SK-N-SH (cell line): Measurements from ENCODE around the gene MMGT1. TPM values are rescaled to one million over a fixed set of nuclear protein-coding genes. Genes with fewer than 3 reads are reported as not detected.

Experiments used
- CTCF ChIA-PET: fragments of 300-600, 350-600 bp; formaldehyde crosslinking; extraction: SDS; loops from one replicate; lab custom pipeline; 2021; lab: Yijun Ruan, JAX
- POLR2A ChIA-PET: fragments of 350-600 bp; sonication (Branson Sonifier 250); formaldehyde crosslinking; extraction: SDS; loops from one replicate; lab custom pipeline; 2020; ENCODE audit warnings: antibody characterized with exemption, inconsistent platforms; lab: Yijun Ruan, JAX
- DNase-seq: peaks from one replicate; pipeline ENCODE4 v3.0.0; 2012
- H2AFZ ChIP-seq: fragments of 200-600 bp; sonication (generic); 2 replicates; pipeline ENCODE4 v1.8.1; 2016; ENCODE audit warnings: antibody characterized with exemption, mild to moderate bottlenecking, low read depth
- H3F3A ChIP-seq: fragments of 200-600 bp; sonication (generic); replicated peaks from 2 replicates; pipeline ENCODE3; 2016; ENCODE audit warnings: antibody characterized with exemption, mild to moderate bottlenecking; ENCODE audit not compliant: insufficient read depth
- H3K27ac ChIP-seq, 2 experiments: fragments of 200-500 bp in 1 of 2; fragments of 200-600 bp in 1 of 2; sonication (Bioruptor generic) in 1 of 2; sonication (generic), shearing (Covaris generic) in 1 of 2; 2 replicates each; pipeline versions ENCODE4 v1.5.1 to v1.6.1; 2014 to 2016; ENCODE audit warnings: low read depth in 2 of 2, inconsistent platforms in 1 of 2, low read length in 1 of 2, mild to moderate bottlenecking in 1 of 2, mixed read lengths in 1 of 2
- H3K27me3 ChIP-seq: fragments of 200-600 bp; sonication (generic), shearing (Covaris generic); 2 replicates; pipeline ENCODE4 v1.6.1; 2016; ENCODE audit warnings: mixed run types; ENCODE audit not compliant: insufficient read depth
- H3K36me3 ChIP-seq, 2 experiments: fragments of 200-500 bp in 1 of 2; fragments of 200-600 bp in 1 of 2; sonication (Bioruptor generic) in 1 of 2; sonication (generic) in 1 of 2; replicated peaks in 1 of 2; 2 replicates each; pipeline versions ENCODE3 to v1.5.1; 2014 to 2016; ENCODE audit warnings: low read length in 1 of 2, mild to moderate bottlenecking in 1 of 2; ENCODE audit not compliant: insufficient read depth in 2 of 2, control insufficient read depth in 1 of 2
- H3K4me1 ChIP-seq, 2 experiments: fragments of 200-500 bp in 1 of 2; fragments of 200-600 bp in 1 of 2; sonication (Bioruptor generic) in 1 of 2; sonication (generic), shearing (Covaris generic) in 1 of 2; 2 replicates each; pipeline versions ENCODE4 v1.5.1 to v1.6.1; 2014 to 2016; ENCODE audit warnings: low read depth in 1 of 2, low read length in 1 of 2, mixed run types in 1 of 2; ENCODE audit not compliant: insufficient read depth in 2 of 2, control insufficient read depth in 1 of 2
- H3K4me2 ChIP-seq: fragments of 200-600 bp; sonication (generic), shearing (Covaris generic); 2 replicates; pipeline ENCODE4 v1.6.1; 2017; ENCODE audit warnings: mixed run types
- H3K4me3 ChIP-seq, 2 experiments: fragments of 200-500 bp in 1 of 2; fragments of 200-600 bp in 1 of 2; sonication (Bioruptor generic) in 1 of 2; sonication (generic), shearing (Covaris generic) in 1 of 2; 2 replicates each; pipeline versions ENCODE4 v1.5.1 to v1.8.1; 2014 to 2016; ENCODE audit warnings: low read depth in 2 of 2, inconsistent platforms in 1 of 2, low read length in 1 of 2, mild to moderate bottlenecking in 1 of 2, mixed read lengths in 1 of 2, moderate library complexity in 1 of 2
- H3K79me2 ChIP-seq: fragments of 200-600 bp; sonication (generic); 2 replicates; pipeline ENCODE4 v1.8.1; 2017; ENCODE audit warnings: mild to moderate bottlenecking; ENCODE audit not compliant: insufficient read depth
- H3K9ac ChIP-seq: fragments of 200-600 bp; sonication (generic); 2 replicates; pipeline ENCODE4 v1.6.1; 2017; ENCODE audit warnings: mixed run types
- H3K9me2 ChIP-seq: fragments of 200-600 bp; sonication (generic); 2 replicates; pipeline ENCODE4 v1.6.1; 2017; ENCODE audit warnings: mixed run types
- H3K9me3 ChIP-seq: fragments of 200-600 bp; sonication (generic); 2 replicates; pipeline ENCODE4 v1.6.1; 2017; ENCODE audit warnings: mixed run types, mild to moderate bottlenecking, moderate library complexity
- H4K20me1 ChIP-seq: fragments of 200-600 bp; sonication (generic); 2 replicates; pipeline ENCODE4 v1.6.1; 2017; ENCODE audit warnings: mild to moderate bottlenecking, mixed run types; ENCODE audit not compliant: insufficient read depth
- CHD2 ChIP-seq: fragments of 150-350 bp; IDR thresholded peaks from 2 replicates; pipeline ENCODE4 v1.6.1; 2018; ENCODE audit warnings: low read length; ENCODE audit not compliant: partially characterized antibody
- EZH2phosphoT487 ChIP-seq: fragments of 200-600 bp; sonication (generic); IDR thresholded peaks from 2 replicates; pipeline ENCODE4 v1.6.1; 2017; ENCODE audit warnings: low read depth, mixed run types, mild to moderate bottlenecking, antibody characterized with exemption, moderate library complexity, borderline replicate concordance
- FOXJ3 ChIP-seq: sonication (generic); formaldehyde crosslinking; IDR thresholded peaks from 2 replicates; pipeline ENCODE4 v1.5.1; 2020; ENCODE audit warnings: mild to moderate bottlenecking, missing genetic modification reagents
- FOXM1 ChIP-seq: IDR thresholded peaks from 2 replicates; pipeline ENCODE4 v1.4.0; 2012; ENCODE audit warnings: low read depth, mild to moderate bottlenecking
- GABPA ChIP-seq: IDR thresholded peaks from 2 replicates; pipeline ENCODE4 v1.4.0; 2012; ENCODE audit warnings: low read depth, mild to moderate bottlenecking
- GATA2 ChIP-seq: sonication (generic); formaldehyde crosslinking; IDR thresholded peaks from 2 replicates; pipeline ENCODE4 v1.5.0; 2020; ENCODE audit warnings: mild to moderate bottlenecking, missing genetic modification reagents
- JUND ChIP-seq: IDR thresholded peaks from 2 replicates; pipeline ENCODE4 v1.4.0; 2012
- MAX ChIP-seq: IDR thresholded peaks from 2 replicates; pipeline ENCODE4 v1.4.0; 2012; ENCODE audit warnings: low read depth
- MXI1 ChIP-seq: IDR thresholded peaks from 2 replicates; pipeline ENCODE4 v1.6.1; 2012; ENCODE audit warnings: mild to moderate bottlenecking, low read depth, low read length, improper control_type of control experiment
- NFIC ChIP-seq: IDR thresholded peaks from 2 replicates; pipeline ENCODE4 v1.4.0; 2012; ENCODE audit warnings: borderline replicate concordance
- NRF1 ChIP-seq: IDR thresholded peaks from 2 replicates; pipeline ENCODE4 v1.6.1; 2012; ENCODE audit warnings: low read depth, mild to moderate bottlenecking, low read length
- PBX3 ChIP-seq: IDR thresholded peaks from 2 replicates; pipeline ENCODE4; 2012
- POLR2AphosphoS5 ChIP-seq: IDR thresholded peaks from 2 replicates; pipeline ENCODE4 v1.6.1; 2012; ENCODE audit warnings: low read depth, low read length
- RCOR1 ChIP-seq: fragments of 150-350 bp; IDR thresholded peaks from 2 replicates; pipeline ENCODE4 v1.6.1; 2017; ENCODE audit warnings: antibody characterized with exemption, low read length
- RXRA ChIP-seq: IDR thresholded peaks from 2 replicates; pipeline ENCODE4 v1.4.0; 2012; ENCODE audit warnings: low read depth, mild to moderate bottlenecking, borderline replicate concordance
- SMC3 ChIP-seq: IDR thresholded peaks from 2 replicates; pipeline ENCODE4 v1.6.1; 2012; ENCODE audit warnings: low read depth, low read length, improper control_type of control experiment
- USF2 ChIP-seq: fragments of 150-350 bp; IDR thresholded peaks from 2 replicates; pipeline ENCODE4 v1.6.1; 2017; ENCODE audit warnings: antibody characterized with exemption, low read length, low read depth, borderline replicate concordance
- YY1 ChIP-seq: IDR thresholded peaks from 2 replicates; pipeline ENCODE4 v1.4.0; 2012; ENCODE audit warnings: low read depth, mild to moderate bottlenecking
- WGBS: methylation state at CpG from one replicate; pipeline ENCODE4 v1.1.6; 2017; ENCODE audit warnings: low lambda C conversion rate; 5-methylcytosine and 5-hydroxymethylcytosine counted together
- polyA plus RNA-seq, 3 experiments: library from polyadenylated mRNA; depleted of rRNA; stranded (reverse); fragments of >200 nt; gene quantifications; 2 replicates each; pipeline ENCODE4 v1.2.3, GENCODE V29; 2012
- TF ChIP-seq, protein P1 (sequence below): fragments of 150-350 bp; IDR thresholded peaks from 2 replicates; pipeline ENCODE4 v1.6.1; 2016; ENCODE audit warnings: mild to moderate bottlenecking, low read depth, low read length
- TF ChIP-seq, protein P2 (sequence below): IDR thresholded peaks from 2 replicates; pipeline ENCODE4 v1.4.0; 2012; ENCODE audit warnings: low read depth, borderline replicate concordance

MMGT1 gene
- polyA plus RNA-seq, 1 of the 3 experiments (the other 2 are of a cell fraction), result 7.3 TPM

DNA sequence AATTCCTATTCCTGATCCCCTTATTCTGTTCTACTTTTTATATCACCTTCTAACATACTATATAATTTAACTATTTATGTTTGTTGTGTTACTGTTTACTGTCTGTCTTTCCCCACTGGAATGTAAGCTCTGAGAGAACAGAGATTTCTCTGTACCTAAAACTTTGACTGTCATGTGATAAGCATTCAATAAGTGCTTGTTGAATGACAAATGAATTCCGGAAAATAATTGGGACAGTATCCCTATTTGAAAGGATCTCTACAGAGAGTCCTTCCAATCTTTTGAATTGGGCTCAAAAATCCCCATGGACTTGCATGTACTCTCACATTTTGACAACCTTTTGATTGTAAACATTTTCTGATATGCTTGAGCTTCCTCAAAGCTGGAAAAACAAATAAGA, 1.6 kb upstream of the MMGT1 start:
- Histone ChIP-seq H3K9ac (no peak overlapping the region), H3K27me3 (peaks cover 2% of the 10 kb centered on the region; the same call in 1 of the 2 replicates), H3K4me3 (no peak overlapping the region), H3F3A (no peaks in the 10 kb centered on the region), H2AFZ (no peak overlapping the region), H3K36me3 (no peaks in the 10 kb centered on the region), H3K9me3 (no peaks in the 10 kb centered on the region), H3K4me2 (no peak overlapping the region), H3K9me2 (no peaks in the 10 kb centered on the region), H3K79me2 (peaks cover 31% of the 10 kb centered on the region), H3K4me1 (peaks cover 0 to 2% of the 10 kb centered on the region in 2 experiments; a peak in 1 of 4 replicates), H4K20me1 (no peaks in the 10 kb centered on the region), H3K27ac (no peak overlapping the region)
- ChIA-PET CTCF (interaction anchor here (1.7 kb wide), 1 partner anchor 44 kb away, joined by 4 read pairs; no protein-coding TSS in a partner anchor), POLR2A (no interaction called here)
- DNase-seq, result no peak
- WGBS, result 50% methylated on average over 1 of the region's 1 CpG
- TF ChIP-seq CHD2 (no peak), RCOR1 (no peak), YY1 (no peak)

- CTCF ChIA-PET, result interaction anchor here (1.7 kb wide), 1 partner anchor 42 kb away, joined by 4 read pairs; no protein-coding TSS in a partner anchor
Observed at GRCh38 chrX:135974279-135974856, 580 bp upstream of the MMGT1 start.

More at GRCh38 chrX:135974279-135974856, 580 bp upstream of the MMGT1 start:
- 12% methylated on average over 29 of the region's 32 CpGs for WGBS
- POLR2A ChIA-PET, result interaction anchor here (0.6 kb wide), 1 partner anchor 11 kb away, joined by 5 read pairs; the partner anchor contains the start of gene SLC9A6
- Histone ChIP-seq H3K9ac (no peak overlapping the region), H3K4me3 (peak overlapping the region; percentile 43 to 44; a peak in 3 of 4 replicates), H2AFZ (no peak overlapping the region), H3K36me3 (no peaks in the 10 kb centered on the region), H3F3A (no peaks in the 10 kb centered on the region), H3K27me3 (peaks cover 4% of the 10 kb centered on the region; the same call in 1 of the 2 replicates), H3K27ac (no peak overlapping the region), H3K4me2 (peak overlapping the region; percentile 60; the same call in 1 of the 2 replicates), H3K79me2 (peaks cover 39% of the 10 kb centered on the region), H3K9me2 (no peaks in the 10 kb centered on the region), H3K9me3 (no peaks in the 10 kb centered on the region), H3K4me1 (peaks cover 0 to 2% of the 10 kb centered on the region in 2 experiments; a peak in 1 of 4 replicates), H4K20me1 (no peaks in the 10 kb centered on the region)
- no peak for TF ChIP-seq MAX
- TF ChIP-seq POLR2AphosphoS5, result no peak
- no peak for TF ChIP-seq JUND
- no peak for TF ChIP-seq YY1
- no peak for TF ChIP-seq SMC3
- TF ChIP-seq, protein P1, sequence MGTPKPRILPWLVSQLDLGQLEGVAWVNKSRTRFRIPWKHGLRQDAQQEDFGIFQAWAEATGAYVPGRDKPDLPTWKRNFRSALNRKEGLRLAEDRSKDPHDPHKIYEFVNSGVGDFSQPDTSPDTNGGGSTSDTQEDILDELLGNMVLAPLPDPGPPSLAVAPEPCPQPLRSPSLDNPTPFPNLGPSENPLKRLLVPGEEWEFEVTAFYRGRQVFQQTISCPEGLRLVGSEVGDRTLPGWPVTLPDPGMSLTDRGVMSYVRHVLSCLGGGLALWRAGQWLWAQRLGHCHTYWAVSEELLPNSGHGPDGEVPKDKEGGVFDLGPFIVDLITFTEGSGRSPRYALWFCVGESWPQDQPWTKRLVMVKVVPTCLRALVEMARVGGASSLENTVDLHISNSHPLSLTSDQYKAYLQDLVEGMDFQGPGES, result no peak
- TF ChIP-seq GATA2 (CRISPR knock-in tag), result no peak
- no peak for TF ChIP-seq EZH2phosphoT487
- TF ChIP-seq MXI1, result no peak
- TF ChIP-seq USF2, result no peak
- TF ChIP-seq, protein P2, sequence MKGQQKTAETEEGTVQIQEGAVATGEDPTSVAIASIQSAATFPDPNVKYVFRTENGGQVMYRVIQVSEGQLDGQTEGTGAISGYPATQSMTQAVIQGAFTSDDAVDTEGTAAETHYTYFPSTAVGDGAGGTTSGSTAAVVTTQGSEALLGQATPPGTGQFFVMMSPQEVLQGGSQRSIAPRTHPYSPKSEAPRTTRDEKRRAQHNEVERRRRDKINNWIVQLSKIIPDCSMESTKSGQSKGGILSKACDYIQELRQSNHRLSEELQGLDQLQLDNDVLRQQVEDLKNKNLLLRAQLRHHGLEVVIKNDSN, result no peak
- TF ChIP-seq PBX3, result no peak
- no peak for TF ChIP-seq GABPA
- TF ChIP-seq NRF1, result no peak
- TF ChIP-seq FOXJ3 (CRISPR knock-in tag), result no peak
- no peak for TF ChIP-seq FOXM1
- no peak for TF ChIP-seq NFIC
- no peak for TF ChIP-seq RXRA
- peak; percentile 92 for DNase-seq
